DOHH2 (cell line): ENCODE measurements around the gene TPPP3.

Source experiments
- H3F3A ChIP-seq: fragments of 200-600 bp; sonication (generic), shearing (Covaris generic); 2 replicates; pipeline ENCODE4 v1.6.0; 2016; ENCODE audit warnings: antibody characterized with exemption, mild to moderate bottlenecking; ENCODE audit not compliant: control insufficient read depth, insufficient read depth
- H3K27ac ChIP-seq: fragments of 200-600 bp; sonication (generic); 2 replicates; pipeline ENCODE4 v1.5.1; 2014; ENCODE audit warnings: low read depth, mild to moderate bottlenecking, low read length, moderate library complexity
- H3K27me3 ChIP-seq: fragments of 200-600 bp; sonication (generic); 2 replicates; pipeline ENCODE4 v1.6.1; 2014; ENCODE audit warnings: mild to moderate bottlenecking, low read length, mixed read lengths; ENCODE audit not compliant: control insufficient read depth
- H3K36me3 ChIP-seq: fragments of 200-600 bp; sonication (generic); 2 replicates; pipeline ENCODE4 v1.6.1; 2014; ENCODE audit warnings: mild to moderate bottlenecking, low read length, moderate library complexity, mixed read lengths; ENCODE audit not compliant: control insufficient read depth
- H3K4me1 ChIP-seq: fragments of 200-600 bp; sonication (generic); 2 replicates; pipeline ENCODE4 v1.6.1; 2014; ENCODE audit warnings: mild to moderate bottlenecking, low read length, mixed read lengths; ENCODE audit not compliant: control insufficient read depth
- H3K4me2 ChIP-seq: fragments of 200-600 bp; sonication (generic); 2 replicates; pipeline ENCODE4 v1.6.0; 2014; ENCODE audit warnings: mild to moderate bottlenecking, low read length, moderate library complexity
- H3K4me3 ChIP-seq: fragments of 200-600 bp; sonication (generic); 2 replicates; pipeline ENCODE4 v1.5.1; 2014; ENCODE audit warnings: mild to moderate bottlenecking, low read length, mixed read lengths
- H3K79me2 ChIP-seq: fragments of 200-600 bp; sonication (generic); 2 replicates; pipeline ENCODE4 v1.6.1; 2014; ENCODE audit warnings: mild to moderate bottlenecking, low read length, mixed read lengths; ENCODE audit not compliant: control insufficient read depth
- H3K9me2 ChIP-seq: fragments of 200-600 bp; sonication (generic); replicated peaks from 2 replicates; pipeline ENCODE4 v1.6.1; 2014; ENCODE audit warnings: mild to moderate bottlenecking, low read length, mixed read lengths; ENCODE audit not compliant: control insufficient read depth
- H3K9me3 ChIP-seq: fragments of 200-600 bp; sonication (generic); 2 replicates; pipeline ENCODE4 v1.6.1; 2014; ENCODE audit warnings: antibody characterized with exemption, low read length, mixed read lengths; ENCODE audit not compliant: control insufficient read depth, insufficient read depth
- H4K20me1 ChIP-seq: fragments of 200-600 bp; sonication (generic); 2 replicates; pipeline ENCODE4 v1.6.0; 2014; ENCODE audit warnings: low read depth, mild to moderate bottlenecking, antibody characterized with exemption, low read length, moderate library complexity; ENCODE audit not compliant: control insufficient read depth, insufficient read depth
- EZH2phosphoT487 ChIP-seq: fragments of 200-600 bp; sonication (generic); IDR thresholded peaks from 2 replicates; pipeline ENCODE4 v1.6.1; 2017; ENCODE audit warnings: borderline replicate concordance, mild to moderate bottlenecking, antibody characterized with exemption, low read length, moderate library complexity, mixed read lengths
- TF ChIP-seq, protein P1 (sequence below): fragments of 200-600 bp; sonication (generic); IDR thresholded peaks from one replicate; pipeline ENCODE4 v1.5.1; 2014; ENCODE audit warnings: antibody characterized with exemption, mild to moderate bottlenecking, low read depth, low read length; ENCODE audit not compliant: poor library complexity, severe bottlenecking

Gene TPPP3

DNA sequence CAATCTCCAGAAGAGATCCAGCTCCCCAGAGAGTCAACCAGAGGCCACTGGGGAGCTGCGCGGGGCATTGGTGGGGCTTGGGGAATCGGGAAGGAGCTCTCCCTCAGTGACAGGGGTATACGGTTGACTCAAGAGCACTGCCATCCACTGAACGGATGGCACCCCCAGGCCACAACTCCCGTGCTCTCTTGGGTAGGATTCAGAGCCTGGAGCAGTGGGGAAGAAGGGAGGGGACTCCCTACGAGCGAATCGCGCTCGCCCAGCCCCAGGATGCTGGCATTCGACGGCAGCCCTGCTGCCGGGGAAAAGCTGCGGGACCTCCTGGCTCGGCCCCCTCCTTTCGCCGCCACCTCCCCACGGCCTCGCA is 473 bp upstream of the TPPP3 start:
- Histone ChIP-seq H3K4me1 (no peaks in the 10 kb centered on the region), H3K27ac (no peak overlapping the region), H3K9me3 (no peaks in the 10 kb centered on the region), H3F3A (no peaks in the 10 kb centered on the region), H4K20me1 (no peaks in the 10 kb centered on the region), H3K4me2 (no peak overlapping the region), H3K4me3 (no peak overlapping the region), H3K9me2 (no peaks in the 10 kb centered on the region), H3K36me3 (no peaks in the 10 kb centered on the region), H3K79me2 (no peaks in the 10 kb centered on the region), H3K27me3 (peaks cover 22% of the 10 kb centered on the region)
- TF ChIP-seq, protein P1, sequence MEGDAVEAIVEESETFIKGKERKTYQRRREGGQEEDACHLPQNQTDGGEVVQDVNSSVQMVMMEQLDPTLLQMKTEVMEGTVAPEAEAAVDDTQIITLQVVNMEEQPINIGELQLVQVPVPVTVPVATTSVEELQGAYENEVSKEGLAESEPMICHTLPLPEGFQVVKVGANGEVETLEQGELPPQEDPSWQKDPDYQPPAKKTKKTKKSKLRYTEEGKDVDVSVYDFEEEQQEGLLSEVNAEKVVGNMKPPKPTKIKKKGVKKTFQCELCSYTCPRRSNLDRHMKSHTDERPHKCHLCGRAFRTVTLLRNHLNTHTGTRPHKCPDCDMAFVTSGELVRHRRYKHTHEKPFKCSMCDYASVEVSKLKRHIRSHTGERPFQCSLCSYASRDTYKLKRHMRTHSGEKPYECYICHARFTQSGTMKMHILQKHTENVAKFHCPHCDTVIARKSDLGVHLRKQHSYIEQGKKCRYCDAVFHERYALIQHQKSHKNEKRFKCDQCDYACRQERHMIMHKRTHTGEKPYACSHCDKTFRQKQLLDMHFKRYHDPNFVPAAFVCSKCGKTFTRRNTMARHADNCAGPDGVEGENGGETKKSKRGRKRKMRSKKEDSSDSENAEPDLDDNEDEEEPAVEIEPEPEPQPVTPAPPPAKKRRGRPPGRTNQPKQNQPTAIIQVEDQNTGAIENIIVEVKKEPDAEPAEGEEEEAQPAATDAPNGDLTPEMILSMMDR: no peak
- no peak for TF ChIP-seq EZH2phosphoT487

DNA sequence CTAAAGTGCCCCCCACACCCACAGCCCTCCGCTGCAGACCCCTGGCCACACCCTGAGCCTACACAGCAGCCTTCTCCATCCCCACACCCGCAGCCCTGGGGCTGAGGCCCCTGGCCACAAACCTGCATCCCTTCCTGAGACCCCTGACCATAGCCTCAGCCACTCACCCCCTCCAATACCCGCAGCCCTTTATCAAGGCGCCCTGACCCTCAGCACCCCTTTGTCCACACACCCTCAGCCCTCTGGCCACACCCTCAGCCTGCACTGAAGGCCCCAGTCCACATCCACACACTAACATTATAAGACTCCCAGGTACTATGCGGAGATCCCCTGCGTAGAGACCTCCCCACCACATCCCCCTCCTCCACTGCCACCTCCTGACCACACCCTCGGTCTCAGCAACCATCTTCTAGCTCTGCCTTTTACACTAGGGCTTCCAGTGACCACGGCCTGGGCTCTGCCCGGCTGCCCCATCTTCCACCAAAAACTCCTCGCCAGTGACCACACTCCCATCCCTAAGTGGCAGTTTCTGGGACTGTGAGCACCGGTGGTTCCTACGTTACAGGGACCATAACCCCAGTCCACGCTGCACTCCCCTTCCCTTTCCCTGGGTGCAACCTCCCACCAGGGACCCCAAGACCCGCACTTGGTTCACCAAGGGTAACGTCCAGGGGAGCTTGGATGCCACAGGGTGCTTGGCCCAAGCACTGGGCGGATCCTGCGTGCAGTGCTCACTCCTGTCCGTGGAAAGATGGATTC is 818 bp downstream of the TPPP3 start:
- H3K4me1 ChIP-seq: no peaks in the 10 kb centered on the region
- no peak overlapping the region for H3K27ac ChIP-seq
- H3K9me2 ChIP-seq: no peaks in the 10 kb centered on the region
- no peak overlapping the region for H3K4me3 ChIP-seq
- H4K20me1 ChIP-seq: no peaks in the 10 kb centered on the region
- no peaks in the 10 kb centered on the region for H3K79me2 ChIP-seq
- H3K4me2 ChIP-seq: no peak overlapping the region
- no peak for TF ChIP-seq EZH2phosphoT487
- TF ChIP-seq, protein P1: no peak
- H3K36me3 ChIP-seq: no peaks in the 10 kb centered on the region
- H3K9me3 ChIP-seq: no peaks in the 10 kb centered on the region
- no peaks in the 10 kb centered on the region for H3F3A ChIP-seq
- peaks cover 22% of the 10 kb centered on the region for H3K27me3 ChIP-seq

DNA sequence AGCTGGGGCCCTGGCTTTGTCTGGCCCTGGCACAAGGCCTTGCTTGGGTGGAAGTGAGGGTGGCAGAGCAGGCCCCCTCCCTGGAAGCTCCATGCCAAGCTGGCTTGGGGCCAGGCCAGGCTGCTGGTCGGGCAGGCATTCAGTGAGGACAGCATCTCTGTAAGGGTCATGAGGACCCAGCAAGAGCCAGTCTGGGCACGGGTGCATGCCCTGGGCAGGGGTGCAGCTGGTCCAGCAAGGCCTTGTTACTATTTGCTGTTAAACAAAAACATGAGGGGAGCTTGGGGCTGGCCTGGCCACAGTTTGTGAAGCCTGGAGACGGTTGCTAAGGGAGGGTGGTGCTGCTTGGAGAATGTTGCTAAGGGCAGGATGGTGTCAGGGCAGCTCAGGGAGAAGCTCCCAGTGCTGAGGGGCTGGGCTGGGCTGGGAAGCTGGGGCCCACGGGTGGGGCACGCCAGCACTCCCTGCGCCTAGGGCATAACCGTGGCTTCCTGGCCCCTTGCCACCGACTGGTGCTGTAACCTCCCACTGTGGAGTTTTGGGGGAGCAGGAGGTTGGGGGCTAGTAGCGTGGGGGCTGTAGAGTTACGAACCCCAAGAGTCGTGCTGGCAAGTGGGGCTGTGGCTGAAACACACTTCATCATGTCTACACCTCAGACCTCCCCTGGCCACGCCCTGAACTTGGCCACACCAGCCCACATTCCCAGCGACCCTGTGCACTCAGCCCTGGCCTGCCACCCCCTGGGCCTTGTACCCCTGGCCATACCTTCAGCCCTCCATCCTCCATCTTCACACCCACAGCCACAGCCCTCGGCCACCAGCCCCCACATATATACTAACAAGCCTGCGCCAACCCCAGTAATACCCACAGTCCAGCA is 1.6 kb downstream of the TPPP3 start:
- Histone ChIP-seq H3K9me3 (no peaks in the 10 kb centered on the region), H4K20me1 (no peaks in the 10 kb centered on the region), H3K79me2 (no peaks in the 10 kb centered on the region), H3K4me2 (no peak overlapping the region), H3K4me3 (no peak overlapping the region), H3K4me1 (no peaks in the 10 kb centered on the region), H3K27me3 (peaks cover 28% of the 10 kb centered on the region), H3K36me3 (no peaks in the 10 kb centered on the region), H3K27ac (no peak overlapping the region), H3F3A (no peaks in the 10 kb centered on the region), H3K9me2 (no peaks in the 10 kb centered on the region)
- TF ChIP-seq, protein P1: no peak
- TF ChIP-seq EZH2phosphoT487: no peak
